WERI-Rb-1 (cell line): ENCODE data around the gene OGDHL.

Source experiments
- DNase-seq: peaks from one replicate; pipeline ENCODE4 v3.0.0-alpha.2; 2020
- H3K27ac ChIP-seq: fragments of 250-450 bp; sonication (Bioruptor Pico); 2 replicates; pipeline ENCODE4 v1.5.1; 2020; ENCODE audit warnings: mild to moderate bottlenecking, moderate library complexity
- H3K27me3 ChIP-seq: fragments of 250-450 bp; sonication (Bioruptor Pico); 2 replicates; pipeline ENCODE4 v1.5.1; 2021; ENCODE audit warnings: mild to moderate bottlenecking, low read depth, moderate library complexity; ENCODE audit not compliant: insufficient read depth, severe bottlenecking
- H3K36me3 ChIP-seq: fragments of 250-450 bp; sonication (Bioruptor Pico); 2 replicates; pipeline ENCODE4 v1.5.1; 2020; ENCODE audit warnings: mild to moderate bottlenecking, moderate library complexity
- H3K4me3 ChIP-seq: 2 replicates; pipeline ENCODE4 v1.5.1; 2011; ENCODE audit warnings: low read depth, mild to moderate bottlenecking, control low read depth, low read length
- H3K9me3 ChIP-seq: fragments of 250-450 bp; sonication (Bioruptor Pico); 2 replicates; pipeline ENCODE4 v1.5.1; 2021; ENCODE audit warnings: mild to moderate bottlenecking, moderate library complexity; ENCODE audit not compliant: severe bottlenecking
- TF ChIP-seq, protein P1 (sequence below): IDR thresholded peaks from 2 replicates; pipeline ENCODE4 v1.5.1; 2011; ENCODE audit warnings: low read depth, mild to moderate bottlenecking, control low read depth, inconsistent platforms, low read length

OGDHL gene

DNA sequence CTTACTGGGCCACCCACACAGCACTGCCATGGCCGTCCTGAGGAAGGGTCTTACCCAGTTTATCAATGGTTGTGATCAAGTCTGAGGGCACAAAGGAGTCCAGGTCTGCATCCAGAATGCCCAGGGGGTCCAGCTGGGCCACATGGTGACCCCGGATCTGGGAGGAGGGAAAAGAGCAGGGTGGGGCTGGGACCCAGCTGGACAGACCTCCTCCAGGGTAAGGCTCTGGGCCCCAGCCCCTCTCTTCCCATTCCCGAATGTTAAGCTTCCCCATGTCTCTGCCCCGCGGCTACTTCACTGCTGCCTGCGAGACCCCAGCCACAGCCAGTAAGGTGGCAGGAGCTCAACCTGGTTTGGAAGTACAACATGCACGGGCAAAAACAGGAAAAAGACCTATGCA lies 9.5 kb downstream of the OGDHL start:
- no peak overlapping the region for H3K27ac ChIP-seq
- no peak for DNase-seq

DNA sequence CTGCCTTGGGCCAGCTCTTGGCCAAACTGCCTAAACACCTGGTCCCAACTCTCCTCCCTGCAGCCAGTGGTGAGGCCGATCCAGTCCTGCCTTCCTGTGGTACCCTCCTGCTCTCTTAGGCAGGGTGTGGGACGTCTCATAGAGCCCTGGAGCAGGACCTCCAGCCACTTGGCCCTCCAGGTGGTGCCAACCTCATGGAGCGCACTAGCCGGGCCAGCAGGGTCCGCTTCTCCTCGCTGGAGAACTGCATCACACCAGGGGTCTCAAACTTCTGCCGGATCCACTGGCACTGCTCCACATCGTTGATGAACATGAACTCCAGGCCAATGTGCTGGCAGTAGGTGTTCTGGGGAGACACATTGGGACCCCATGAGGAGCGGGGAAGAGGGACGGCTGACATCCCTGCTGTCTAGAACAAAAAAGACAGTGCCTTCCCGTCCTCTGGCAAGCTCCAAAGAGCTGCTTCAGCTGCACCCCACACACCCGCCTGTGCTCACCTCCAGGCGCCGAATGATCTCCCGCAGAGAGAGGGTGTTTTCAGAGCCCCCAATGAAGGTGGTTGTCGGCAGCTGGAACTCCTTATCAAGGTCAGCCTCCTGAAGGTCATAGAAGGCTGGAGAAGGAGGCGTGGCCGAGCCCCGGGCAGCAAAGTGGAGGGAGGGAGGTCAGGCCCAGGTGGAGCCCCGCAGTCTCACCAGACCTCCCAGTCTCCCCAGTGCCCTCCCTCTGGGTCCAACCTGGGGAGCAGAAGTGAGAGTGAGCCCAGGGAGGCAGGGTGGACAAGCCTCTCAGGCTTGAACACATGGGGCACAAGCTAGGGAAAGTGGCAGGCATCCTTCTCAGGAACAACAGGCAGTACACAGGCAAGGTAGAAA lies 10.2 kb downstream of the OGDHL start:
- Histone ChIP-seq H3K36me3 (no peaks in the 10 kb centered on the region), H3K27ac (no peak overlapping the region), H3K9me3 (no peaks in the 10 kb centered on the region), H3K27me3 (no peaks in the 10 kb centered on the region), H3K4me3 (no peak overlapping the region)
- TF ChIP-seq, protein P1, sequence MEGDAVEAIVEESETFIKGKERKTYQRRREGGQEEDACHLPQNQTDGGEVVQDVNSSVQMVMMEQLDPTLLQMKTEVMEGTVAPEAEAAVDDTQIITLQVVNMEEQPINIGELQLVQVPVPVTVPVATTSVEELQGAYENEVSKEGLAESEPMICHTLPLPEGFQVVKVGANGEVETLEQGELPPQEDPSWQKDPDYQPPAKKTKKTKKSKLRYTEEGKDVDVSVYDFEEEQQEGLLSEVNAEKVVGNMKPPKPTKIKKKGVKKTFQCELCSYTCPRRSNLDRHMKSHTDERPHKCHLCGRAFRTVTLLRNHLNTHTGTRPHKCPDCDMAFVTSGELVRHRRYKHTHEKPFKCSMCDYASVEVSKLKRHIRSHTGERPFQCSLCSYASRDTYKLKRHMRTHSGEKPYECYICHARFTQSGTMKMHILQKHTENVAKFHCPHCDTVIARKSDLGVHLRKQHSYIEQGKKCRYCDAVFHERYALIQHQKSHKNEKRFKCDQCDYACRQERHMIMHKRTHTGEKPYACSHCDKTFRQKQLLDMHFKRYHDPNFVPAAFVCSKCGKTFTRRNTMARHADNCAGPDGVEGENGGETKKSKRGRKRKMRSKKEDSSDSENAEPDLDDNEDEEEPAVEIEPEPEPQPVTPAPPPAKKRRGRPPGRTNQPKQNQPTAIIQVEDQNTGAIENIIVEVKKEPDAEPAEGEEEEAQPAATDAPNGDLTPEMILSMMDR, result no peak
- DNase-seq, result no peak

More for the DNA sequence above, 9.5 kb downstream of the OGDHL start:
- no peaks in the 10 kb centered on the region for H3K9me3 ChIP-seq
- H3K4me3 ChIP-seq, result no peak overlapping the region
- TF ChIP-seq, protein P1, result no peak
- no peaks in the 10 kb centered on the region for H3K27me3 ChIP-seq
- no peaks in the 10 kb centered on the region for H3K36me3 ChIP-seq

DNA sequence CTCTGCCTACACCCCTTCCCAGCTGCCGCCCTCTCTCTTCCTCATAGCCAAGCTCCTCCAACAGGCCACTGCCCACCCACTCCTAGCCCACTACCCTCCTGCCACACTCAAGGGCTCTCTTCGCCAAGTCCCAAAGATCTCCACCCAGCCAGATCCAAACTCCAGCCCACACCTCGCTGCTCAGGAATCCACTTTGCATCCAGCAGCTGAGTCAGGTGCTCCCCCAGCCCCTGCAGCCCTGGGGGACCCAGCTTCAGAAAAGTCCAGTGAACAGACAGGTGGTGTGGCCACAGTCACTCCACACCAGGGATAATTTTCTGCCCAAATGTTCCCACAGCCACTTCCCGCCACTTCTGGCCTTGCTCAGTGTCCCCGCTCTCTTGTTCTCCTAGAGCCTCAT lies 10.9 kb downstream of the OGDHL start:
- DNase-seq, result no peak
- TF ChIP-seq, protein P1, result no peak

GRCh38 chr10:49750546-49750945 lies 11.6 kb downstream of the OGDHL start:
- Histone ChIP-seq H3K36me3 (no peaks in the 10 kb centered on the region), H3K27me3 (no peaks in the 10 kb centered on the region)

More for the DNA sequence above, 10.9 kb downstream of the OGDHL start:
- Histone ChIP-seq H3K36me3 (no peaks in the 10 kb centered on the region), H3K9me3 (no peaks in the 10 kb centered on the region), H3K27me3 (no peaks in the 10 kb centered on the region), H3K4me3 (no peak overlapping the region), H3K27ac (no peak overlapping the region)

GRCh38 chr10:49749556-49750491 lies 12.3 kb downstream of the OGDHL start:
- H3K9me3 ChIP-seq, result no peaks in the 10 kb centered on the region
- no peak overlapping the region for H3K27ac ChIP-seq
- no peak for DNase-seq
- TF ChIP-seq, protein P1, result no peak
- H3K27me3 ChIP-seq, result no peaks in the 10 kb centered on the region
- H3K36me3 ChIP-seq, result no peaks in the 10 kb centered on the region
- no peak overlapping the region for H3K4me3 ChIP-seq

More at GRCh38 chr10:49750546-49750945, 11.6 kb downstream of the OGDHL start:
- no peak for DNase-seq
- Histone ChIP-seq H3K4me3 (no peak overlapping the region), H3K9me3 (no peaks in the 10 kb centered on the region), H3K27ac (no peak overlapping the region)
- TF ChIP-seq, protein P1, result no peak
